Hematopoietic multipotent progenitor cell treated with erythropoietin and hydrocortisone succinate and interleukin-3 and kit ligand, for 17 days (in vitro differentiated cells): Measurements from ENCODE around the gene LRRN4CL.
"Not testable (repeated sequence)": the region's sequence is repeated elsewhere in the genome, so short reads cannot be mapped to it uniquely, and the experiment has no call there.

Source experiments
- DNase-seq: peaks from one replicate; pipeline ENCODE4 v3.0.0-alpha.2; 2015; ENCODE audit warnings: low spot score

LRRN4CL gene

GRCh38 chr11:62709247-62710000 lies 20.1 kb upstream of the LRRN4CL start:
- peak; percentile 99 for DNase-seq

- DNase-seq, result no peak
These were observed 19.5 kb upstream of the LRRN4CL start for GRCh38 chr11:62708793-62709192.

- DNase-seq, result peak; percentile 66
These were observed 19.1 kb upstream of the LRRN4CL start for GRCh38 chr11:62708392-62708791.

DNA sequence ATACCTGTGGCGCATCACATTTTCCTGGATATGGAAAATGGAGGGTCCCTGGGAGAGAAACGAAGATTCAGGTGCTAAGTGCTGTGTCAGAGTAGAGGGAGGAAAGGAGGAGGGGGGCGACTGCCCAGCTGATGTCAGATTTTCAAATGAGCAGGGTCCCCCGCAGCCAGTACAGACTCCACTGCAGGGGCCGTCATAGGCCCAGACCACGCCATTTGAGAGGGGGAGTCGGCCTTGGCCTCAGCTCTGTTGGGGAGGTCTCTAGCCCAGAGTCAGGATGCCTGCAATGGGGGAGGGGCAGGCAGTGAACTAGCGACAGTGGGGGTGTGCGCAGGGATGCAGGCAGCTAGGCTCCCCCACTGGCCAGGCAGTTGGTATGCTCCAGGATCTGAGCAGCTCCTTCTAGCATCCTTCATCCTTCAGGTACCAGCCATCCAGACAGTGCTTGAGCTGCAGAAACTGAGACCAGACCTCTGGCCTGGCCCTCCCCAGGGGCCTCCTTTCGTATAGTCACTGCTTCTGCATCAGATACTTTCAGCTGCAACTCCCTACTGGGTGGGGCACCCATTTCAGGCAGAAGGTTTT lies 18.0 kb upstream of the LRRN4CL start, which contains the start of the genes BSCL2 and GNG3:
BSCL2 (minus strand) TSS at position 148 of the 585 bp plus-strand sequence. CDS start 229 bp downstream, outside the sequence.
GNG3 (plus strand) TSS at position 400 of the 585 bp plus-strand sequence. CDS start 620 bp downstream, outside the sequence.
- DNase-seq, result no peak

DNA sequence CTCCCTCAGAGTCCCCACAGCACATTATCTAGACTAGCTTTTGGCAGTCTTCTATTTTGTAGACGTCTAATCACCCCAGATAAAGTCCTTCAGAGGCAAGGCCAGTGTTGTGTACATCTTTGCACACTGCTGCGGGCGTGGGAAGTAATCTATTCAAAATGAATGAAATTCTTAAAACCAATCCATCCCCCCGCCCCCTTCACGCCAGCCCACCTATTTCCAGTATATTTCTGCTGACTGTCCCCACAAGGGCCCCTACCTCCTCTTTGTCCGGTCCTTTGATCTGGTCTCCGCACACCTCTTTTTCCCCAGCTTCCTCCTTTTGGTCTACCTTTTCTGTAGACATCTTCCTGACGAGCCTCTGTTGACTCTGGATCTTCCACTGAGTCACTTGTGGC lies 17.5 kb upstream of the LRRN4CL start:
- DNase-seq, result no peak

DNA sequence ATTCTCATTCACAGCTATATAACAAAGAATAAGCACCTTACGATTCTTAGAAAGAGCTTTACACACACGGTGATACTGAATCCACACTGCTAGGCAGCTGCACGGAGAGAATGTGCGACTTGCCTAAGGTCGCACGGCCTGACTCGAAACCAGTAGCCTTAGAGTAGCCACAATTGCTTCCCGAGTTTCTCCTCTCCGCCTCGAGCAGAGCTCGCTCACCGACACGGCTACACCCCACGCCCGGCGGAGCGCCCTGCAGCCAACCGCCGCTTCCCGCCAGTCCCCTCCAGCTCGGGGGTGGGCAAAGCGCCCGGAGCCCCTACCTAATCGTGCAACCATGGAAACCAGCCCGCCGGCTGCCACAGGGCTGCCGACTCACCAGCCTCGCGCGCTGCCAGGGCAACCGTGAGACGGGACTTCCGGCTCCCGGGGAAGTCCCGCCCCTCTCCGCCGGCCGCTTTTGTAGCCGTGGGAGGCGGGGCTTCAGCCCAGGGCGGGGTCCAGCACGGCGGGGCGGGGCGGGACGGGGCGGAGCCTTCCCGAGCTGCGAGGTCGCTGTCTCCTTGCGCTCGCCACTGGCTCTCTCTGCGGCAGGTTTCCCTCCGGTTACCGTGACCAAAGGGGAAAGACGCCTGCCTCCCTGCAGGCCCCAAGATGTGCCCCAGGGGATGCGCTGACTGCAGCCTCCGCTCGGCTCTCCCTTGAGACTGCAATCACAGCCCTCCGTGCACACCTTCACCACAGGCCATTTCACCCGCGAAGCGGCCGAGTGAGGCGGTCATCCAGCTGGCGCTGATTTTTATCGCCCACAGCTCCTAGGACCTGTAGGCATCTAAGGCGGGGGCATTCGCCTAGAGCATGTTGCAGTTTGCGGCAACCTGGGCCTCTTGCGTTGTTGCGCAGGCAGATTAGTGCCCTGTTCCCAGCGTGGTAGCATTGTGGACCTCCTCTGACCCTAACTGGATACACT lies 16.8 kb upstream of the LRRN4CL start:
- peak; percentile 97 for DNase-seq

DNA sequence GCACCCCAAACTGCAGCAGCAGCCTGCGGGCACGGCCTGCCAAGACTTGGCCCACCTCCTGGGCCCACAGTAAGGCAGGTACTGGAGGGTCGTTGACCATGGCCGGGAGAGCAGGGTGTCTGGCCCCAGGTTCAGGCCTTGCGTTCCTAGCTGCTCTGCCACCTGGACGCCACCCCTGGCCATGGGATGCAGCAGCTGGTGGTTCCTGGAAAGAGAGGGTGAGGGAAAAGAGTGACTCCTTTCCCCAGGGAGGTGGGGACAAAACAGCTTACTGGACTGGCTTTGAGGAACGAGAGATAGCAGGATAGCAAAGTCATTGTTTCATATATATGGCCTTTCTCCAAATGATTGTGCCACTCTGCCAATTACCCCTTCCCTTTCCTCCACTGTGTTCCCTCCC lies 16.1 kb upstream of the LRRN4CL start:
- DNase-seq, result no peak

- not testable (repeated sequence) for DNase-seq
These were observed 14.6 kb upstream of the LRRN4CL start for GRCh38 chr11:62703921-62704320.

- no peak for DNase-seq
These were observed 12.9 kb upstream of the LRRN4CL start for GRCh38 chr11:62702246-62702645.

DNA sequence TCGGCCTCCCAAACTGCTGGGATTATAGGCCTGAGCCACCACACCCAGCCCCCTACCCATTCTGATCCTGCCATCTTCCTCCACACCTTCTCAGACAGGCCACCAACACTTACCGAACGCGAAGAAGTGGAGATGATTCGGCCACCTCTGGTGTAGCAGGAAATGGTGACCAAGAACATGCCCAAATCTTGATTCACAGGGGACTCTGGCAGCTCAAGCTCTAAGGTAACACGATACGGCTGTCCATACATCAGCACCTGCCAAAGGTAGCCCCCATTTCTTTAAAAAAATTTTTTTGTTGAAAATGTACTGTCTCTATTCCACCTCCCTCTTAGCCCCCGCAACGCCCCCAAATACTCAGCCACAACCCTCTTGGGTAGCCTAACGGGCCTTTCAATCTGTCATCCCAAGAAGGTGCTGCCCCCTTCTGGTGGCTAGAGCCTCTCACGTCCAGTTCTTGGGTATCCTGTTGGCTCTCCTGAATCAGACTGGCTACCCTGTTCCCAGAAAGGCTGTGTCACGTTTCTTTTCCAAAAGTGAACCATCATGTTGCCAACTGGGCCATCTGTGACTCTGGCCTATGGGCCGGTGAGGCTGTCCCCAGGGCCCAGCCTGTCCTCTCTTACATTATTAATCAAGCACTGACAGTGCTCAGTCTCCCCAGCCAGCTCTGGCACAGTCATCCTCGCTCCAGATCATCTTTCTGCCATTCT lies 5.3 kb upstream of the LRRN4CL start:
- DNase-seq, result peak; percentile 94

DNA sequence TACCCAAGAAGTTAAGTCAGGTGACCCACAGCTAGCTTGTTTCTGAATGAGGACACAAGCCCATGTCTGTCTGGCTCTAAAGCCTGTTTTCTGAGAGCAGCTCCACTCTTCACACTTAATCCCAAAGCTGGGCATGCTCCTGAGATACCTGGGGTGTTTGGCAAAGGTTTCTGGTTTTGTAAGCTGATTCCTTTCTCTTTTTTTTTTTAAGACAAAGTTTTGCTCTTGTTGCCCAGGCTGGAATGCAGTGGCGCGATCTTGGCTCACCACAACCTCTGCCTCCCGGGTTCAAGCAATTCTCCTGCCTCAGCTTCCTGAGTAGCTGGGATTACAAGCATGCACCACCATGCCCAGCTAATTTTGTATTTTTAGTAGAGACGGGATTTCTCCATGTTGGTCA lies 4.3 kb upstream of the LRRN4CL start:
- DNase-seq, result not testable (repeated sequence)

- DNase-seq, result no peak
These were observed 839 bp downstream of the LRRN4CL start for GRCh38 chr11:62688491-62688890.

DNA sequence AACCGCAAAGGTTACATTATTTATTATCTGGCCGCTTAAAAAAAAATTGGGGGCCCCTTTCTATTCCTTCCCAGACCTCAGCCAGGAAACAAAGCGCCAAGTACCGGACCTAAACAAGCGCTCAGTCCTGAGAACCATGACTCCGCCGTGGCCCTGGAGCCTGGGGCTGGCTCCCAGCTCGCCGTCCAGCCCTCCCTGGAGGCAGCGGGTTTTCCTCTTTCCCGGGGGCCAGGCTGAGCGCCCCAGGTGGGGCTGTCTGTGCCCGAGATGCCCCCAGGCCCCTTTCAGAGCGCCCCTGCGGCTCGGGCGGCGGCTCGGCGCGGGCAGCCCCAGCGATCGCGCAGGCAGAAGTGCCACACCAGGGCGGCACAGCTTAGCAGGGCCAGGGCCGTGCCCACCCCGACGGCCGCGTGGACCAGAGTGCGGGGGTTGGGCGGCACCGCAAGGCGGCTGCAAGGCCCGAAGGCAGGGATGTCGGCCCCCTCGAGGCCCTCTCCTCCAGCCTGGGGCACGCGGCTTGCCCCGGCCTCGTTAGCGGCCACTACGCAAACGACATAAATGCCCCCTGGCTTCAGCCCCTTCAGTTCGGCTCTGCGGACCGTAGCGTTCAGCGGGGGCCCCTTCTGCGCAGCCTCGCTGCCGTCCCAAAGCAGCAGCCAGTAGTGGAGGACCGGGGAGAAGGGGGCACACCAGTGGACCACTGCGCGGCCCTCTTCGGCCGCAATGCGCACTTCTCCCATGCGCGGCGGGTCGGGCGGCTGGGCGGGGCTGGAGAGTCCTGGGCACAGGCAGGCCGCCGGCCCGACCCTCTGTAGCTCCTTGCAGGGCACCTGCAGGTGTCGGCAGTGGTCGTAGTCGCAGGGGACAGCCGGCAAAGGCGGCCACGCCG lies 1.6 kb downstream of the LRRN4CL start:
- no peak for DNase-seq

DNA sequence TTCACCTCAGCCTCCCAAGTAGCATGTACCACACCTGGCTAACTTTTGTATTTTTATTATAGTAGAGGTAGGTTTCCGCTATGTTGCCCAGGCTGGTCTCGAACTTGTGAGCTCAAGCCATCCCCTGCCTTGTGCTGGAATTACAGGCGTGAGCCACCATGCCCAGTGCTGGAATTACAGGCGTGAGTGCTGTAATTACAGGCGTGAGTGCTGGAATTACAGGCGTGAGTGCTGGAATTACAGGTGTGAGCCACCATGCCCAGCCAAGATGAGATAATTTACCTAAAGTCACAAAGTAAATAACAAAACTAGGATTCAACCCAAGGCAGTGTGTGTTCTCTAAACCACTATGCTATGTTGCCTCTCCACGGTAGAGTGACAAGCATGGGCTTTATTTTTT lies 6.8 kb downstream of the LRRN4CL start:
- DNase-seq, result no peak

- DNase-seq, result peak; percentile 60
These were observed 8.5 kb downstream of the LRRN4CL start for GRCh38 chr11:62680825-62681240.

GRCh38 chr11:62678770-62679696 lies 10.3 kb downstream of the LRRN4CL start, which contains the start of gene UBXN1:
Gene UBXN1 (minus strand): TSS chr11:62679073. CDS start chr11:62678923, 150 bp downstream.
- peak; percentile 83 for DNase-seq

GRCh38 chr11:62678433-62678769 lies 10.9 kb downstream of the LRRN4CL start:
- DNase-seq, result no peak

- DNase-seq, result no peak
These were observed 11.6 kb downstream of the LRRN4CL start for GRCh38 chr11:62677714-62678113.

DNA sequence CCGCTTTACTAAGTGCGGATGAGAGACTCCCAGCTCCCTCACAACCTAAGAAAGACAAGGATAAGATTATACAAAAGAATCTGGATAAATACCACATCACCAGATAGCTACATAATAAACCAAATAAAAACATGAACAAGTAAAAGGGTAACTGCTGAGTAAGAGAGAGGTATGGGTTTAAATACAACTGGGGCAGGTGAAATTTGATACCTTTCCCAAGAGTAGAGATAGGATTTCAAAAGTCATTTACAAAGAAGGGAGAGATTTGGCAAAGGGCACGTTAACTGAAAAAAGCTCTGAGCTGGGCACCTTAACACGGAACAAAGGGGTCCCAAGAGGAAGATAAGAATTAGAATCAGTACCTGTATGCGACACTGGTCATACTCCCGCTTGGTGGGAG lies 12.2 kb downstream of the LRRN4CL start:
- DNase-seq, result no peak

GRCh38 chr11:62676698-62677097 lies 12.6 kb downstream of the LRRN4CL start:
- no peak for DNase-seq
